ENCODE data around the gene SERPINB5.

- TF ChIP-seq POLR2A (IDR thresholded peaks at IDR 0.05), result no peak
- no peak for TF ChIP-seq POLR2AphosphoS5 (IDR thresholded peaks at IDR 0.05)
- TF ChIP-seq CTCF (IDR thresholded peaks at IDR 0.05), result no peak
- TF ChIP-seq EP300 (IDR thresholded peaks at IDR 0.05), result no peak
Measured at GRCh38 chr18:63468575-63468974, 8.2 kb upstream of the SERPINB5 start.

Data from suprapubic skin (tissue), 4 donors.